HCT116 (cell line): ENCODE measurements around the gene GNAS-AS1. TPM values are rescaled to one million over a fixed set of nuclear protein-coding genes. Genes with fewer than 3 reads are reported as not detected.

Experiments used
- ATAC-seq: fragments of 200-7000 bp; cut with Tn5 transposase; 2 replicates; pipeline ENCODE4 v1.9.1; 2020; ENCODE audit warnings: mild to moderate bottlenecking, moderate library complexity
- BruUV-seq: library from RNA; stranded (reverse); fragments of 400-500 nt; replicated peaks from 2 replicates; lab custom pipeline; 2021; lab: Mats Ljungman, UMichigan
- CTCF ChIA-PET: fragments of 300-600 bp; sonication (Branson Sonifier 250); formaldehyde crosslinking; loops from one replicate; lab custom pipeline; 2021; ENCODE audit warnings: antibody characterized with exemption; lab: Charles Lee
- POLR2A ChIA-PET: fragments of 300-600, 350-600 bp; sonication (Branson Sonifier 250); formaldehyde crosslinking; loops from one replicate; lab custom pipeline; 2021; ENCODE audit warnings: antibody characterized with exemption; lab: Charles Lee
- RAD21 ChIA-PET, 2 experiments: fragments of 300-600 bp; sonication (Branson Sonifier 250); formaldehyde crosslinking; loops; one replicate each; lab custom pipeline; 2023; ENCODE audit warnings: low total read pairs in 2 of 2; ENCODE audit not compliant: uncharacterized antibody in 2 of 2, unreplicated experiment in 2 of 2, low non-redundant PET in 1 of 2; lab: Charles Lee
- DNase-seq: peaks from one replicate; pipeline ENCODE4 v3.0.0-alpha.2; 2010; ENCODE audit warnings: low read depth, low spot score
- H2AFZ ChIP-seq: fragments of 200-600 bp; shearing (Covaris generic), sonication (generic); 2 replicates; pipeline ENCODE4 v1.6.1; 2017; ENCODE audit warnings: low read depth, mixed run types, mixed read lengths, antibody characterized with exemption, low read length; ENCODE audit not compliant: poor library complexity, severe bottlenecking
- H3K27ac ChIP-seq: 2 replicates; pipeline ENCODE4 v1.5.1; 2012; ENCODE audit warnings: low read depth, low read length
- H3K27me3 ChIP-seq: fragments of 200-600 bp; sonication (generic); 2 replicates; pipeline ENCODE4 v1.6.1; 2016; ENCODE audit warnings: mixed run types, low read length, mixed read lengths; ENCODE audit not compliant: insufficient read depth
- H3K36me3 ChIP-seq, 2 experiments: fragments of 200-500 bp in 1 of 2; fragments of 200-600 bp in 1 of 2; sonication (Bioruptor generic) in 1 of 2; sonication (generic) in 1 of 2; 2 replicates each; pipeline versions ENCODE4 v1.5.1 to v1.6.1; 2014 to 2016; ENCODE audit warnings: low read length in 2 of 2, inconsistent platforms in 1 of 2, mixed read lengths in 1 of 2, mixed run types in 1 of 2; ENCODE audit not compliant: insufficient read depth in 2 of 2, control insufficient read depth in 1 of 2
- H3K4me1 ChIP-seq, 2 experiments: fragments of 200-600 bp in 1 of 2; sonication (generic) in 1 of 2; 2 replicates each; pipeline versions ENCODE4 v1.5.1 to v1.6.1; 2012 to 2017; ENCODE audit warnings: low read length in 2 of 2, inconsistent platforms in 1 of 2, mild to moderate bottlenecking in 1 of 2, mixed read lengths in 1 of 2, mixed run types in 1 of 2, moderate library complexity in 1 of 2; ENCODE audit not compliant: insufficient read depth in 2 of 2, control insufficient read depth in 1 of 2
- H3K4me2 ChIP-seq: fragments of 200-600 bp; sonication (generic); 2 replicates; pipeline ENCODE4 v1.6.1; 2017; ENCODE audit warnings: mixed run types, low read length, mixed read lengths
- H3K4me3 ChIP-seq, 2 experiments: fragments of 200-600 bp in 1 of 2; sonication (generic) in 1 of 2; replicated peaks in 1 of 2; 2 replicates each; pipeline ENCODE4 v1.5.1; 2011 to 2016; ENCODE audit warnings: low read length in 2 of 2, control low read depth in 1 of 2, low read depth in 1 of 2, mild to moderate bottlenecking in 1 of 2, mixed read lengths in 1 of 2, mixed run types in 1 of 2
- H3K79me2 ChIP-seq: fragments of 200-600 bp; sonication (generic); 2 replicates; pipeline ENCODE4 v1.6.1; 2017; ENCODE audit warnings: mild to moderate bottlenecking, mixed run types, low read length, moderate library complexity, mixed read lengths; ENCODE audit not compliant: insufficient read depth
- H3K9ac ChIP-seq: fragments of 200-600 bp; sonication (generic); 2 replicates; pipeline ENCODE4 v1.6.1; 2016; ENCODE audit warnings: low read length, mixed read lengths
- H3K9me2 ChIP-seq: fragments of 200-600 bp; sonication (generic), shearing (Covaris generic); 2 replicates; pipeline ENCODE4 v1.6.1; 2017; ENCODE audit warnings: mixed run types, mild to moderate bottlenecking, moderate library complexity; ENCODE audit not compliant: insufficient read depth
- H3K9me3 ChIP-seq, 2 experiments: fragments of 200-500 bp in 1 of 2; fragments of 200-600 bp in 1 of 2; sonication (Bioruptor generic) in 1 of 2; sonication (generic) in 1 of 2; 2 replicates each; pipeline ENCODE4 v1.6.1; 2014 to 2017; ENCODE audit warnings: low read length in 2 of 2, mixed read lengths in 2 of 2, inconsistent platforms in 1 of 2, low read depth in 1 of 2, mild to moderate bottlenecking in 1 of 2, mixed run types in 1 of 2, moderate library complexity in 1 of 2; ENCODE audit not compliant: control insufficient read depth in 1 of 2, insufficient read depth in 1 of 2
- H4K20me1 ChIP-seq: fragments of 200-600 bp; sonication (generic), shearing (Covaris generic); 2 replicates; pipeline ENCODE4 v1.6.1; 2017; ENCODE audit warnings: mixed run types, mild to moderate bottlenecking, moderate library complexity; ENCODE audit not compliant: insufficient read depth
- ATF3 ChIP-seq: IDR thresholded peaks from 2 replicates; pipeline ENCODE4 v1.6.1; 2012
- CTCF ChIP-seq, 3 experiments: fragments of 200-600 bp in 1 of 3; sonication (generic) in 1 of 3; IDR thresholded peaks in 2 of 3; conservative IDR thresholded peaks in 1 of 3; 2 replicates each; pipeline ENCODE4 v1.5.1; 2012 to 2017; ENCODE audit warnings: low read depth in 2 of 3, low read length in 2 of 3, antibody characterized with exemption in 1 of 3, borderline replicate concordance in 1 of 3, control low read depth in 1 of 3, mild to moderate bottlenecking in 1 of 3, mixed read lengths in 1 of 3, mixed run types in 1 of 3, moderate library complexity in 1 of 3; ENCODE audit not compliant: insufficient read depth in 1 of 3
- ELF1 ChIP-seq: IDR thresholded peaks from 2 replicates; pipeline ENCODE4 v1.6.1; 2012; ENCODE audit warnings: low read depth, borderline replicate concordance
- FOSL1 ChIP-seq: IDR thresholded peaks from 2 replicates; pipeline ENCODE4 v1.6.1; 2012; ENCODE audit warnings: low read depth
- JUND ChIP-seq: IDR thresholded peaks from 2 replicates; pipeline ENCODE4 v1.6.1; 2012
- MAX ChIP-seq: IDR thresholded peaks from 2 replicates; pipeline ENCODE4 v1.6.1; 2012
- SP1 ChIP-seq: IDR thresholded peaks from 2 replicates; pipeline ENCODE4 v1.6.1; 2012; ENCODE audit warnings: low read depth
- TCF7L2 ChIP-seq: IDR thresholded peaks from 2 replicates; pipeline ENCODE4 v1.7.0; 2011; ENCODE audit warnings: borderline replicate concordance, inconsistent platforms; ENCODE audit not compliant: insufficient read depth, insufficient read length; ENCODE audit errors: extremely low read depth
- YY1 ChIP-seq: IDR thresholded peaks from 2 replicates; pipeline ENCODE4 v1.6.1; 2011; ENCODE audit warnings: low read length, low read depth, moderate library complexity, mild to moderate bottlenecking; ENCODE audit not compliant: insufficient replicate concordance; ENCODE audit errors: extremely low read depth
- ZBTB33 ChIP-seq: IDR thresholded peaks from 2 replicates; pipeline ENCODE4 v1.6.1; 2011; ENCODE audit warnings: mild to moderate bottlenecking, low read length, moderate library complexity; ENCODE audit not compliant: insufficient replicate concordance; ENCODE audit errors: extremely low read depth
- ZFX ChIP-seq: fragments of 450-650 bp; IDR thresholded peaks from 2 replicates; pipeline ENCODE4 v1.6.1; 2017
- ZNF274 ChIP-seq: fragments of 200-500 bp; sonication (Bioruptor generic); IDR thresholded peaks from 2 replicates; pipeline ENCODE4 v1.6.1; 2014; ENCODE audit warnings: mild to moderate bottlenecking, low read depth, low read length, inconsistent platforms
- intact Hi-C: fragments of 100-400 bp; cut with micrococcal nuclease; formaldehyde crosslinking; loops from 2 replicates; pipeline ENCODE4 v1.10.0; 2022
- total RNA-seq: library from RNA; stranded (reverse); gene quantifications from one replicate; pipeline ENCODE4 v1.2.1, GENCODE V29; 2021; ENCODE audit not compliant: unreplicated experiment

The GNAS-AS1 gene
- total RNA-seq, 1 experiment from 2014 or later: not detected

- H3K4me2 ChIP-seq: no peak overlapping the region
- ChIA-PET CTCF (no interaction called here), RAD21 (no interaction called here), POLR2A (no interaction called here)
- no peaks in the 10 kb centered on the region for H4K20me1 ChIP-seq
- no peak overlapping the region for H3K4me3 ChIP-seq
- no peak overlapping the region for H2AFZ ChIP-seq
- H3K9me2 ChIP-seq: no peaks in the 10 kb centered on the region
- H3K9ac ChIP-seq: no peak overlapping the region
- BruUV-seq: no TSS peak
- DNase-seq: no peak
- peaks cover 53% of the 10 kb centered on the region for H3K27me3 ChIP-seq
- H3K79me2 ChIP-seq: no peaks in the 10 kb centered on the region
- ATAC-seq: no peak
- no peaks in the 10 kb centered on the region for H3K36me3 ChIP-seq
- no peaks in the 10 kb centered on the region for H3K4me1 ChIP-seq
- no peaks in the 10 kb centered on the region for H3K9me3 ChIP-seq
- TF ChIP-seq ELF1: no peak
- TF ChIP-seq SP1: no peak
- no peak for TF ChIP-seq TCF7L2
- TF ChIP-seq MAX: no peak
- no peak for TF ChIP-seq ZNF274
- no peak for TF ChIP-seq ZBTB33
- TF ChIP-seq ZFX: no peak
- no peak for TF ChIP-seq FOSL1
- no peak for TF ChIP-seq ATF3
- no peak for TF ChIP-seq JUND
- no peak for TF ChIP-seq CTCF (IDR thresholded peaks at IDR 0.05 in 2 of 3, conservative IDR thresholded peaks at IDR 0.05 in 1 of 3; ENCODE audit: borderline replicate concordance in 1 of 3, insufficient read depth in 1 of 3, low read depth in 2 of 3, low read length in 2 of 3)
- TF ChIP-seq YY1: no peak
- intact Hi-C loops: no loop called here
- no peak overlapping the region for H3K27ac ChIP-seq
Measured at GRCh38 chr20:58788896-58789544, 61.7 kb downstream of the GNAS-AS1 start.
